C4-2B (cell line): ENCODE data around the gene PML.

Experiments
- ZFX ChIP-seq: fragments of 450-650 bp; IDR thresholded peaks from 2 replicates; pipeline ENCODE4 v1.6.1; 2017
- TF ChIP-seq, protein P1 (sequence below): fragments of 450-650 bp; conservative IDR thresholded peaks from 2 replicates; pipeline ENCODE4 v1.5.1; 2017; ENCODE audit warnings: mild to moderate bottlenecking

DNA sequence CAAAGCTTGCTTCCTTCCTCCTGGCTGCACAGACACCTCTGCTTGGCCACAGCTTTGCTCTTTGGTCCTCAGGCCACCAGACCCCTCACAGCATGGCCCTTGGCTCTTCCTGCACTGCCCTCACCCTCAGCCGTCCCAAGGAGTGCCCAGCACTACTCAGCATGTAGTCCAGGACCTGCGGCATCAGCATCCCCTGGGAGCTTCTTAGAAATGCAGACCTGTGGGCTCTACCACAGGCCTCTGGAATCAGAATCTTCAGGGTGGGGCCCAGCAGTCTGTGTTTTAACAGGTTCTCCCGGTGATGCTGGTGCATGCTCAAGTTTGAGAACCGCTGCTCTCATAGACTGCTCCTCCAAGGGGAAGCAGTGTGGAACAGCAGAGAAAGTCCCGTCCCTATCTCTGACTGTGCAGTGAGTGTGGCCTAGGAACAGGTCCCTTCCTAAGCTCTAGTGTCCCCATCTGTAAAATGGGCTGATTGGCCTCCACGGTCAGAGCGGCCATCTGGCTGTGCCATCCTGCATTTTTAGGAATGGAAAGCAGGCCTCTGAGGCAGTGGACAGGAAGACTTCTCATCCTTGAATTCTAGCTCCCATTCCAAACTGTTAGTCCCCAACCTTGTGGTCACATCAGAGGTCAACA, 51.2 kb downstream of the PML start:
- TF ChIP-seq, protein P1, sequence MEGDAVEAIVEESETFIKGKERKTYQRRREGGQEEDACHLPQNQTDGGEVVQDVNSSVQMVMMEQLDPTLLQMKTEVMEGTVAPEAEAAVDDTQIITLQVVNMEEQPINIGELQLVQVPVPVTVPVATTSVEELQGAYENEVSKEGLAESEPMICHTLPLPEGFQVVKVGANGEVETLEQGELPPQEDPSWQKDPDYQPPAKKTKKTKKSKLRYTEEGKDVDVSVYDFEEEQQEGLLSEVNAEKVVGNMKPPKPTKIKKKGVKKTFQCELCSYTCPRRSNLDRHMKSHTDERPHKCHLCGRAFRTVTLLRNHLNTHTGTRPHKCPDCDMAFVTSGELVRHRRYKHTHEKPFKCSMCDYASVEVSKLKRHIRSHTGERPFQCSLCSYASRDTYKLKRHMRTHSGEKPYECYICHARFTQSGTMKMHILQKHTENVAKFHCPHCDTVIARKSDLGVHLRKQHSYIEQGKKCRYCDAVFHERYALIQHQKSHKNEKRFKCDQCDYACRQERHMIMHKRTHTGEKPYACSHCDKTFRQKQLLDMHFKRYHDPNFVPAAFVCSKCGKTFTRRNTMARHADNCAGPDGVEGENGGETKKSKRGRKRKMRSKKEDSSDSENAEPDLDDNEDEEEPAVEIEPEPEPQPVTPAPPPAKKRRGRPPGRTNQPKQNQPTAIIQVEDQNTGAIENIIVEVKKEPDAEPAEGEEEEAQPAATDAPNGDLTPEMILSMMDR = no peak
- TF ChIP-seq ZFX = no peak
